ENCODE results near the gene XKR7.

The XKR7 gene

GRCh38 chr20:32036252-32036651 is 68.3 kb downstream of the XKR7 start:
- no peak for TF ChIP-seq CTCF (IDR thresholded peaks at IDR 0.05; ENCODE audit: extremely low read depth, missing control alignments)

GRCh38 chr20:32036716-32037485 is 69.0 kb downstream of the XKR7 start:
- DNase-seq (ENCODE audit: low spot score), result no peak

More at GRCh38 chr20:32036252-32036651, 68.3 kb downstream of the XKR7 start:
- DNase-seq (ENCODE audit: low spot score), result no peak

GRCh38 chr20:32037929-32038328 is 70.0 kb downstream of the XKR7 start:
- no peak for DNase-seq (ENCODE audit: low spot score)
- TF ChIP-seq CTCF (IDR thresholded peaks at IDR 0.05; ENCODE audit: extremely low read depth, missing control alignments), result no peak

More at GRCh38 chr20:32036716-32037485, 69.0 kb downstream of the XKR7 start:
- no peak for TF ChIP-seq CTCF (IDR thresholded peaks at IDR 0.05; ENCODE audit: extremely low read depth, missing control alignments)

GRCh38 chr20:32040142-32040953 is 72.4 kb downstream of the XKR7 start:
- DNase-seq (ENCODE audit: low spot score), result peak; percentile 54
- no peak for TF ChIP-seq CTCF (IDR thresholded peaks at IDR 0.05; ENCODE audit: extremely low read depth, missing control alignments)

- TF ChIP-seq CTCF (IDR thresholded peaks at IDR 0.05; ENCODE audit: extremely low read depth, missing control alignments), result no peak
- DNase-seq (ENCODE audit: low spot score), result no peak
These were observed 78.0 kb downstream of the XKR7 start for GRCh38 chr20:32045999-32046398.

GRCh38 chr20:32050324-32050841 is 82.4 kb downstream of the XKR7 start:
- TF ChIP-seq CTCF (IDR thresholded peaks at IDR 0.05; ENCODE audit: extremely low read depth, missing control alignments), result no peak
- no peak for DNase-seq (ENCODE audit: low spot score)

Data from GM20000 (cell line).